Parathyroid adenoma (tissue), 2 donors: ENCODE data around the gene SHISAL2A.

Source experiments
- H2AFZ ChIP-seq: fragments of 300-600 bp; sonication (generic); one replicate; pipeline ENCODE4 v1.7.0; 2017; ENCODE audit warnings: antibody characterized with exemption, mild to moderate bottlenecking
- H3K27ac ChIP-seq: fragments of 300-600 bp; sonication (generic); one replicate; pipeline ENCODE4 v1.7.0; 2017
- H3K27me3 ChIP-seq: fragments of 300-600 bp; sonication (generic); one replicate; pipeline ENCODE4 v1.7.0; 2017; ENCODE audit warnings: low read length; ENCODE audit not compliant: control insufficient read depth, insufficient read depth
- H3K36me3 ChIP-seq: fragments of 300-600 bp; sonication (generic); one replicate; pipeline ENCODE4 v1.7.0; 2017; ENCODE audit warnings: low read length; ENCODE audit not compliant: control insufficient read depth, insufficient read depth
- H3K4me1 ChIP-seq: fragments of 300-600 bp; sonication (generic); one replicate; pipeline ENCODE4 v1.7.0; 2017; ENCODE audit warnings: control low read depth
- H3K4me2 ChIP-seq: fragments of 300-600 bp; sonication (generic); one replicate; pipeline ENCODE4 v1.7.0; 2017; ENCODE audit warnings: low read length
- H3K4me3 ChIP-seq: fragments of 300-600 bp; sonication (generic); one replicate; pipeline ENCODE4 v1.7.0; 2017; ENCODE audit warnings: low read depth, low read length
- H3K79me2 ChIP-seq: fragments of 300-600 bp; sonication (generic); one replicate; pipeline ENCODE4 v1.7.0; 2017; ENCODE audit warnings: control low read depth
- H3K9ac ChIP-seq: fragments of 300-600 bp; sonication (generic); one replicate; pipeline ENCODE4 v1.7.0; 2017; ENCODE audit warnings: mild to moderate bottlenecking
- H3K9me3 ChIP-seq: fragments of 300-600 bp; sonication (generic); one replicate; pipeline ENCODE4 v1.7.0; 2017; ENCODE audit warnings: low read length; ENCODE audit not compliant: control insufficient read depth
- TF ChIP-seq, protein P1 (sequence below): fragments of 300-600 bp; sonication (generic); IDR thresholded peaks from one replicate; pipeline ENCODE4 v1.7.0; 2017; ENCODE audit warnings: antibody characterized with exemption, mild to moderate bottlenecking
- donor health status: primary hyperparathyroidism.

Gene SHISAL2A

DNA sequence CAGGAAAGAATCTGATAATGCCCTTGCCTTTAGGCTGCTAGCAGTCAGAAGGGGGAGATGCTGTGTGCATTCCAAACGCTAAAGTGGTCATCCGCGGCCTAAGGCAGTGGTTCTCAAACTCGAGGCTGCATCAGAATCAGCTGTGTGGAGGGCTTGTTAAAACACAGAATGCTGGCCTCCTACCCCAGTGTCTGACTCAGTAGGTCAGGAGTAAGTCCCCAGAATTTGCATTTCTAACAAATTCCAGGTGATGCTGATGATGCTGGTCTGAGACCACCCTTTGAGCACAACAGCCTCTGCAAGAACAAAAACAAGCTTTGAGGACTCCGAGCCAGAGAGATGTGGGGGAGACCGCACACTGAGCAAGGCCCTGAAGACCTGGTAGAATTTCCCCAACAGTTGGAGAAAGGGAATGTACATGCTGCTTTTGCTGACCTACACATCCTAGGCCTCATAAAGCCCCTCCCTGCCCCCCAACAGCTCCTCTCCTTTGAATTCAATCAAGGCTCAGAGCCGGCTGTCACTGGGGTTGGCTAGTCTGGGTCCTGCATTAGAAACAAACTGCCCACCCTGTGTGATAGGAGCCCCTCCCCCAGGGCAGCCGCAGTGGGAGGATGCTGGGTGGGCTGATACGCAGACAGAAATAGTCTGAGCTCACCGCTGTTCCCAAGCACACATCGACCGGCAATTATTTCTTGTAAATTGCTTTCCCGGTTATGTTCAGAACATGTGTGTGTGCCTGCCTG is 27.1 kb downstream of the SHISAL2A start:
- TF ChIP-seq, protein P1, sequence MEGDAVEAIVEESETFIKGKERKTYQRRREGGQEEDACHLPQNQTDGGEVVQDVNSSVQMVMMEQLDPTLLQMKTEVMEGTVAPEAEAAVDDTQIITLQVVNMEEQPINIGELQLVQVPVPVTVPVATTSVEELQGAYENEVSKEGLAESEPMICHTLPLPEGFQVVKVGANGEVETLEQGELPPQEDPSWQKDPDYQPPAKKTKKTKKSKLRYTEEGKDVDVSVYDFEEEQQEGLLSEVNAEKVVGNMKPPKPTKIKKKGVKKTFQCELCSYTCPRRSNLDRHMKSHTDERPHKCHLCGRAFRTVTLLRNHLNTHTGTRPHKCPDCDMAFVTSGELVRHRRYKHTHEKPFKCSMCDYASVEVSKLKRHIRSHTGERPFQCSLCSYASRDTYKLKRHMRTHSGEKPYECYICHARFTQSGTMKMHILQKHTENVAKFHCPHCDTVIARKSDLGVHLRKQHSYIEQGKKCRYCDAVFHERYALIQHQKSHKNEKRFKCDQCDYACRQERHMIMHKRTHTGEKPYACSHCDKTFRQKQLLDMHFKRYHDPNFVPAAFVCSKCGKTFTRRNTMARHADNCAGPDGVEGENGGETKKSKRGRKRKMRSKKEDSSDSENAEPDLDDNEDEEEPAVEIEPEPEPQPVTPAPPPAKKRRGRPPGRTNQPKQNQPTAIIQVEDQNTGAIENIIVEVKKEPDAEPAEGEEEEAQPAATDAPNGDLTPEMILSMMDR = no peak
- H2AFZ ChIP-seq = no peak overlapping the region
- no peak overlapping the region for H3K27ac ChIP-seq
- no peaks in the 10 kb centered on the region for H3K27me3 ChIP-seq
- H3K79me2 ChIP-seq = no peaks in the 10 kb centered on the region
- H3K9me3 ChIP-seq = no peaks in the 10 kb centered on the region
- H3K4me3 ChIP-seq = no peak overlapping the region
- no peaks in the 10 kb centered on the region for H3K4me1 ChIP-seq
- H3K36me3 ChIP-seq = no peaks in the 10 kb centered on the region
- no peak overlapping the region for H3K9ac ChIP-seq
- no peak overlapping the region for H3K4me2 ChIP-seq

DNA sequence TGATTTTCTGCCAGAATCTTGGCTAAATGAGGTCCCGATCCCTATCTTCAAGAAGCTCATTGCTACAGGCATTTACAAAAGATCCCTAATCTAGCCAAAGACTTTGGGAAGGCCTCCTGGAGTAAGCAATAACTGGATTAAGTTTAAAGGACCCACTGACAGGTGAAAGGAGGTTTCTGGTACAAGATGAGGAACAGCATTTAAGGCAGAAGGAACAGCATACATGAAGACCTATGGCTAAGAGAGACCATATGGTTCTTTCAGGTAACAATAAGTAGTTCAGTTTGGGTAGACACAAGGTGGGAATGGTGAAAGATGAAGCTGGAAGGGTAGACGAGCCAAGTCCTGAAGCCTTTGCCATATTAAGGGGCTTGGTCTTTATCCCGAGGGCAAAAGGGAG is 27.8 kb downstream of the SHISAL2A start:
- Histone ChIP-seq H3K27ac (no peak overlapping the region), H3K4me2 (no peak overlapping the region), H3K36me3 (no peaks in the 10 kb centered on the region), H2AFZ (no peak overlapping the region), H3K9me3 (no peaks in the 10 kb centered on the region), H3K79me2 (no peaks in the 10 kb centered on the region), H3K27me3 (no peaks in the 10 kb centered on the region), H3K9ac (no peak overlapping the region), H3K4me1 (no peaks in the 10 kb centered on the region), H3K4me3 (no peak overlapping the region)
- TF ChIP-seq, protein P1 = no peak

DNA sequence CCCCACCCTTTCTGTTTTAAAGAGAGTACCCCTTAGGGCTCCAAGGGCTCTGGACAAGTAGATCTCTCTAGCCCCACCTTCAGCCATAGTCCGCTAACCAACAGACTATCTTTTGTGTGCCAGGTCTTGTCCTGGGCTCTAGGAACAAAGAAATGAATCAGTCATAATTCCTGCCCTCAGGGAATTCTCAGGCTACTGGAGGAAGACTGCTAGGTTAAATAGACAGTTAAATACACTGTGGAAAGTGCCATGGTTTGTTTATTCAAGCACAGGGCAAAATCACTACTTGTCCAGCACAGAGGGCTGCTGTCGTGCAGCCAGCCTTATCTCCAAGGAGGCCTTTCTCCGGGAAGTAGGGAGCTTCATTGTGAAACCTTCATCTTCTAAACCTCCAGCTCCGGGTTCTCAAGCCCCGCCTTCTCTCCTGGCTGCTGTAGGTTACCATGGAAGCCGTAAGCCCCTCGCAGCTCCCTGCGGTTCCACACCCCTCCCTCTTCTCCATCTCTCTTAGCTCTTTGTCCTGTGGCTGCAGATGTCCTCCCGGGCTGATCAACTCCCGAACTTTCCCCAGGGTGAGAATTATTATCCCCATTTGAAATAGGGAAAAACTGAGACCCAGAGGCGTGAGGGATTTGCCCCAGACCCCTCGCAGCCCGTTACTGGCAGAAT is 29.8 kb downstream of the SHISAL2A start:
- Histone ChIP-seq H2AFZ (no peak overlapping the region), H3K9me3 (no peaks in the 10 kb centered on the region), H3K4me1 (no peaks in the 10 kb centered on the region), H3K27ac (no peak overlapping the region), H3K4me2 (no peak overlapping the region), H3K27me3 (no peaks in the 10 kb centered on the region), H3K79me2 (no peaks in the 10 kb centered on the region), H3K9ac (no peak overlapping the region), H3K36me3 (no peaks in the 10 kb centered on the region), H3K4me3 (no peak overlapping the region)
- TF ChIP-seq, protein P1 = no peak

DNA sequence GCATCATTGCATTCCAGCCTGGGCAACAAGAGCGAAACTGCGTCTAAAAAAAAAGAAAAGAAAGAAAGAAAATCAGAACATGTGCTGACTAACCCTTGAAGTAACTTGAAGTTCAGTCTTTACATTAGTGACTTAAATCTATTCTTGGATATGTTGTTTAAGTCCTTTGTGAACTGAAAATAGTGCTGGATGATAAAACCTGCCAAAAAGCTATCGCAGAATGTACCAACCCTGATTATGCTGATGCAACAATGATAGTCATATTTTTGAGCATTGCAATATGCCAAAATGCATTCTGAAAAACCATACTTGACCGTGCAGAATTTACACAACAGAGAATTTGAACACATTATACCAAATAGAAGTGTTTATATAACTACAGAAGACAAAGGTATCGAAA is 30.7 kb downstream of the SHISAL2A start:
- no peaks in the 10 kb centered on the region for H3K4me1 ChIP-seq
- H3K4me3 ChIP-seq = no peak overlapping the region
- no peaks in the 10 kb centered on the region for H3K9me3 ChIP-seq
- no peak overlapping the region for H2AFZ ChIP-seq
- no peak overlapping the region for H3K4me2 ChIP-seq
- TF ChIP-seq, protein P1 = no peak
- H3K27me3 ChIP-seq = no peaks in the 10 kb centered on the region
- H3K27ac ChIP-seq = no peak overlapping the region
- H3K9ac ChIP-seq = no peak overlapping the region
- H3K79me2 ChIP-seq = no peaks in the 10 kb centered on the region
- no peaks in the 10 kb centered on the region for H3K36me3 ChIP-seq
